Coronary artery (tissue), 2 donors: ENCODE results near the gene GPSM1.
"Not testable (repeated sequence)": the region's sequence is repeated elsewhere in the genome, so short reads cannot be mapped to it uniquely, and the experiment has no call there.

Experiments
- DNase-seq: peaks from one replicate; pipeline ENCODE4 v3.0.0-alpha.2; 2017; ENCODE audit warnings: low spot score
- H3K27ac ChIP-seq, 2 donors: fragments of 200-600 bp; sonication (generic); one replicate each; pipeline ENCODE4 v1.5.1; 2016 to 2019
- H3K4me3 ChIP-seq: fragments of 200-600 bp; sonication (generic); 2 replicates; pipeline ENCODE4 v1.5.1; 2016; ENCODE audit warnings: mild to moderate bottlenecking, moderate library complexity
- CTCF ChIP-seq: fragments of 200-600 bp; sonication (generic); IDR thresholded peaks from one replicate; pipeline ENCODE4 v1.5.1; 2019; ENCODE audit warnings: antibody characterized with exemption

Gene GPSM1

DNA sequence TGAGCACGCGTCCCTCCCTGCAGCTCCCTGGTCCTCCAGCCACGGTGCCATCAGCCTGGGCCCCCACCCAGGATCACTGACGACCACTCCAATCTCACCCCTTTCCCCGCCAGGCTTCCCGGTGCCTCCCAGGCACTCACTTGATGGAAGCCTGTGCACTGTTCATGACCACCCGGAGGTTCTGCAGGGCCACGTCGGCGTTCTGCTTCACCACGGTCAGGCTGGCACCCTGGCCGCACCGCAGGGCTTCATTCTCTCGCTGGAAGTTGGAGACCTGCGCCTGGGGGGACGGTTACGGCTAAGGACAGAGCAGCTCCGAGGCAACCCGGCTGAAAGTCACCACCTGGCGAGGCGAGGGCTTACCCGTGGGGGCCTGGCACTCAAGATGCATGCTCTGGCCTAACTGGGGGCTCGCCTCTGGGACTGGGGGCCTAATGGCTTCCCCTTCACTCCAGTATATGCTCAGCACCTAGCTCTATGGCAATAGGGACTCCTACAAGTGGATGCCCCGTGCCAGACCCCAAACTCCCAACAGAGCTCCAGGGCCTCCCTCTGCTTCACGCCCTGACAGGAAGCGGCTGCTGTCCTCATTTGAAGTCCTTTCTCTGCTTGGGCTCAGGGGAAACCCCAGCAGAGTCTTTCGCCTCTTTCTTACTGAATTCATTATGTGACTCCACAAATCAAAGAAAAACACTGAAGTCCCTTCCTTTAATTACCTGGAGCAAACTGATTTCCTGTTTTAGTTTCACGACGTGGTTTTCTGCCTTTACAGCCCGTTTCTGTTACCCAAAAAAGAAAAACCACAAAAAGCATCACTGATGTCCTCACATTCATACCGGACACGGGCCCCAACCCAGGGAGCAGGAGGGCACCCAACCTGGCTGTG, 76.8 kb downstream of the GPSM1 start:
- TF ChIP-seq CTCF, result no peak
- DNase-seq, result no peak
- no peak overlapping the region for H3K4me3 ChIP-seq
- H3K27ac ChIP-seq, result no peak overlapping the region

DNA sequence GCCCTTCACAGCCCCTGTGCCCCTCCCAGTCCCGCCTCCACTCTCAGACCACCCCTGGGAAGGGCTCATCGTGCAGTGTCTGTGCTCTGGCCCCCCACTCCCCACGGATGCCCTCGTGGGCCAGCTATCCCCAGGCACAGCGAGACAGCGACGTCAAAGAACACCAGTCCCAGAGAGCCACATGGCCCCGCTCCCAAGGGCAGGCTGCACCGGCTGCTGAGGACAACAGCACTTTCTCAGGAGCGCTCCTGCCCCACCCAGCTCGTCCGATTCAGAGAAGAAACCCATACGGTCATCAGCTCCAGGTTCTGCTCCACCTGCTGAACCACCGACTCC, 77.4 kb downstream of the GPSM1 start:
- no peak overlapping the region for H3K27ac ChIP-seq
- no peak overlapping the region for H3K4me3 ChIP-seq
- DNase-seq, result no peak
- no peak for TF ChIP-seq CTCF

DNA sequence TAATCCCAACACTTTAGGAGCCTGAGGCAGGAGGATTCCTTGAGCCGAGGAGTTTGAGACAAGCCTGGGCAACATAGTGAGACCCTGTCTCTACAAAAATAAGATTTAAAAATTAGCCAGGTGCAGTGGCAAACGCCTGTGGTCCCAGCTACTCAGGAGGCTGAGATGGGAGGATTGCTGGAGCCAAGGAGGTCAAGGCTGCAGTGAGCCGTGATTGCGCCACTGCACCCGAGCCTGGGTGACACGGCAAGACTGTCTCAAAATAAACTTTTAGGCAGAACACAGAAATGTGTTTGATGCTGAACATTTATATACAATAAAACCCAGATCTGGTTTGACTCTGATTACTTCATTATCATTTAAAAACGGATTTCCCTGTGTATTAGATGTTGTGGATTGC, 78.1 kb downstream of the GPSM1 start:
- H3K27ac ChIP-seq, result no peak overlapping the region
- TF ChIP-seq CTCF, result no peak
- no peak for DNase-seq
- no peak overlapping the region for H3K4me3 ChIP-seq

GRCh38 chr9:136405904-136406303, 78.6 kb downstream of the GPSM1 start:
- H3K27ac ChIP-seq, DNase-seq, H3K4me3 ChIP-seq: not testable (repeated sequence)

DNA sequence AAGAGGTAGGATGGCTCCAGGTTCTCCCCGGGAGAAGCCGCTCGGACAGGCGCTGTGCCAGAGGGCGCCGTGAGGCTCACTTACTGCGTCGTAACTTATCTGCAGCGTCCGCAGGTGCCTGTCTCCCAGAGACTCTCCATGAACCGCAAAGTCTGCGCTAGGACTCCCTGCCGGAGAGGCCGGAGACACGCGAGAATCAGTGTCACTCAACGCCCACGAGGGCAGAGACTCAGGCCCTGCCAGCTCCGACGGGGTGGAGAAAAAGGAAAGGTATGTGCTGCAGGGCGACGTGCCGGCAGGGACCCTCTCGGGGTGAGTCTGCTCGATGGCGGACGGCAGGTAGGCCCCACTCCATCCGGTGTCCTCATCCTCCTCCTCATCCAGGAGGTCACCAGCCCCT, 79.7 kb downstream of the GPSM1 start:
- not testable (repeated sequence) for H3K27ac ChIP-seq, DNase-seq

GRCh38 chr9:136407911-136408310, 80.6 kb downstream of the GPSM1 start:
- DNase-seq, result no peak
- no peak overlapping the region for H3K4me3 ChIP-seq
- no peak for TF ChIP-seq CTCF
- no peak overlapping the region for H3K27ac ChIP-seq

More for the DNA sequence above, 79.7 kb downstream of the GPSM1 start:
- H3K4me3 ChIP-seq, result not testable (repeated sequence)
